HG03442 (cell line): Measurements from ENCODE around the gene KCNV2.

ENCODE experiments used
- ATAC-seq: cut with Tn5 transposase; IDR thresholded peaks from one replicate; pipeline ENCODE4 v1.9.1; 2021; ENCODE audit warnings: mild to moderate bottlenecking, moderate library complexity; ENCODE audit not compliant: unreplicated experiment

The KCNV2 gene

GRCh38 chr9:2718698-2719033 is 1.4 kb downstream of the KCNV2 start:
- ATAC-seq, result no peak

DNA sequence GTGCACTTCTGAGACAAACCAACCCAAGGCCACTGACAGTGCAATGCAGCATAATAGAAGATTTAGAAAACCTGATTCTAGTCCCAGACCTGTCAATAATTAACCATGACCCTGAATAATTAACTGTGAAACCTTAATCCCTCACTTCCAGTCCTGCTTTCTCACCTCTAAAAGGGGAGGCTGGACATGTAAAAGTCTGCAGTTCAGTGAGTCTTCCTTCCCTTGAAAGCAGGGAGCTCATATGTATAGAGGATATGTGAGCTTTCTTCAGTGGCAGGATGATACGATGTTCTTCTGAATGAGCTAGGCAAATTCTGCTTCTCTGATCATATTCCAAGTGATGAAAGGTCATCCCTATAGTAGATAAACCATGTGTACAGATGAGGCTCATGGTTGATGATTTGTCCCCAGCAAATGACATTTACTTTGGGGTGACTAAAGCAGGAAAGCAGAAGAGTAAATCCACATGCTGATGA is 2.9 kb downstream of the KCNV2 start:
- no peak for ATAC-seq

- ATAC-seq, result no peak
Measured at GRCh38 chr9:2722715-2723114, 5.4 kb downstream of the KCNV2 start.

GRCh38 chr9:2723376-2724065 is 6.2 kb downstream of the KCNV2 start:
- no peak for ATAC-seq

DNA sequence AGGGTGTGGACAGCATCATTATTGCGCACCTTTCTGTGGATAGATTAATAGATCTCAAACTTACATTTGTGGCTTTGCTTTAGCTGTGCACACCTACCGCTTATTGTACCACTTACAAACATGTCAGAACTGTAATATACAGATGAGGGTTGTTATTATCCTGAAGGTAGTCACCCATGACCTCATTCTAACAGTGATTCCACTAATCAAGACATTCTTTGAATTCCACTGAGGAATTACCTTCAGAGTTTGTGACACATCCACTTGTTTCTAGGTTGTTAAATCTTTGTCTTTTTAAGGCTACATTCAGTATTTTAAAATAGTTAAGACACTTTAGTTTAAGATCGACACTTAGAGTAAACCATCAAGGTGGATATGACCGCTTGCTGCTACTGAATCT is 7.8 kb downstream of the KCNV2 start:
- no peak for ATAC-seq

GRCh38 chr9:2725898-2726649 is 8.8 kb downstream of the KCNV2 start:
- ATAC-seq, result no peak

GRCh38 chr9:2726650-2727340 is 9.5 kb downstream of the KCNV2 start:
- ATAC-seq, result no peak

DNA sequence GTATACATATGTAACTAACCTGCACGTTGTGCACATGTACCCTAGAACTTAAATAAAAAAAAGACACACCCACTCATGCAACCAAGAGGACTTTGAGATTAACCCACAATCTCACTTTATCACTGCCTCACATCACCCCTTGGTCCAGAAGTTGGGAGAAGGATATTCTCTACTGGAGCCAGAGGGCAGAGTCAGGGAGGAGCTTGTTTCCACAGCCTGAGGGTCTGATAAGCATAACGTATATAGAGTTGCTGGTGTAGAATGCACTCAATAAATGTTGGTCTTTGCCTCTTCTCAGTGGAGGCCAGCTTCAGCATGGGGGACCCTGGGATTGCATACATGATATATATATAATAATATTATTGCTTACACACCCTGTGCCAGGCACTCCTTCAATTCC is 10.1 kb downstream of the KCNV2 start:
- ATAC-seq, result no peak

DNA sequence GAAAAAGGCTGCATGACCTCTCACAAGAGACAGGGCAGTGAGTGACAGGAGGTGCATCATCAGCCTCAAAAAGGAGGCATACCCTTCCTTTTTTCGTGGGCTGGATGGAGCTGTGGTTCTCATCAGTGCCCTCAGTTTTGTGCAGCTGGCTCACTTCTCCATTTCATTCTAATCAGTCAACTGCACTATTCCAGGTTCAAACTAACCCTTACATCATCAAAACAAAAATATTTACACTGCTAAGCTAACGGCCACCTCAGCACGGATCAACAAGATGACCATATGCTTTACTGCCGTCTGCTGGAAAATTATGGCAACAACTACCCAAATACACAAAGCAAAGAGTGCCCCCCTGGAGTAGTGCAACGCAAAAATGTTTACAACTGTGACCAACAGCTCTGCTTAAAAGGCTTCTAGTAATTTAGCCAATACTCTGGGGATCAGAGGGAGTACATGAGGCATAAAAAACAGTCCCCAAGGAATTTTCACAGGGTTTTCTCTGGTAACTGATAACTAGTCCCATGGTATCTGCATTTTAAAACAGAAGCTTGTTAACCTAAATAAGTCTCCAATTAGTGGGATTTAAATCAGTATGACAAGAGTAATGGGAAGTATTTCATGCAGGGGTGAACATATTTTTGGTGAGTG is 10.8 kb downstream of the KCNV2 start:
- peak; percentile 84 for ATAC-seq

- ATAC-seq, result no peak
Measured at GRCh38 chr9:2729003-2729402, 11.7 kb downstream of the KCNV2 start.

- no peak for ATAC-seq
Measured at GRCh38 chr9:2729721-2730120, 12.4 kb downstream of the KCNV2 start.

- no peak for ATAC-seq
Measured at GRCh38 chr9:2730971-2731370, 13.7 kb downstream of the KCNV2 start.

- no peak for ATAC-seq
Measured at GRCh38 chr9:2732492-2732891, 15.2 kb downstream of the KCNV2 start.

DNA sequence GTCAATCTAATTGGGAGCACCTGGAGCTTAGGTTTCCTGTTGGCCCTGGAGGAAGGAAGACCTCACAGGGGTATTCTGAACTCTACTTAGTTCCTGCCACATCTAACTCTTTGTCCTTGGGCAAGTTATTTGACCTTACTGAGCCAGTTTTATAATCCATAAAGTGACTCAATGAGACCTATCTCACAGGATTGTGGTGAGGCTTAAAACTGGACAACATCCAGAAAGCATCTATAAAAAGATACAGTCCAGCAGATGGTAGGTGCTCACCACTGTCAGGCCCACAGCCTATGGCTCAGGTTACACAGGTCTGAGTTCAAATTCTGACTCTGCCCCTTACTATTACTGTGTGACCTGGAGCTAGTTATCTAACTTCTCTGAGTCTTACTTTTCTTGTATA is 23.3 kb downstream of the KCNV2 start:
- no peak for ATAC-seq

DNA sequence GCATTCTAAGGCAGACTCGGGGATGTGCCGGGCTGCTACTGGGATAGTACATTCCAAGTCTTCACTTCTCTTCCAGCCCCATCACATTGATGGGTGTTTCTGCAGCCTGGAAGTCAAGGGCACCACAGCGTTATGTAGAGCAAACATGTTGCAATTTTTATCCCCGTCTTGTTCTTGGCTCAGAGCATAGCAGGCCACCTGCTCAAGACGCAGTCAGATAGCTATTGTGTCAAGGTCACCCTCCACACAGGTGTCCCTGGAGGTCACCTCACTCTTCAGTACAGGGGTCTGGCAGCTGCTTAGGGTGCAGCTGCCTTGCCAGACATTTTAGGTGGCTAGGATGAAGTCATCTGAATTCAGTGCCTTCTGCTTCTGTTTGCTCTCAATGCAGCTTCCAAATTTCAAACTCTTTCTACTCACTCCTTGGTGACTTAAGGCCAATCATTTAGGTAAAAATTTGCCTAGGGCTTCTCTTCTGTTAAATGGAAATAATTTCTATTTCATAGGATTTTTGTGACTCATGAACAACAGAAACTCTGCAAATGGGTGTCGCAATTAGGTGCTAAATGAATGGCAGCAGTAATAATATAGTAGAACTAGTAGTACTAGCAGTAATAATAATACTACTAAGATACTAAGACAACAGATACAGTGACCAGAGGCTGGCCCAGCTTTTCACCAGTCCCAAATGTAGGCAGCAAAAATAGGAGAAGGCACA is 24.3 kb downstream of the KCNV2 start:
- no peak for ATAC-seq

- ATAC-seq, result no peak
Measured at GRCh38 chr9:2742214-2742613, 24.9 kb downstream of the KCNV2 start.

DNA sequence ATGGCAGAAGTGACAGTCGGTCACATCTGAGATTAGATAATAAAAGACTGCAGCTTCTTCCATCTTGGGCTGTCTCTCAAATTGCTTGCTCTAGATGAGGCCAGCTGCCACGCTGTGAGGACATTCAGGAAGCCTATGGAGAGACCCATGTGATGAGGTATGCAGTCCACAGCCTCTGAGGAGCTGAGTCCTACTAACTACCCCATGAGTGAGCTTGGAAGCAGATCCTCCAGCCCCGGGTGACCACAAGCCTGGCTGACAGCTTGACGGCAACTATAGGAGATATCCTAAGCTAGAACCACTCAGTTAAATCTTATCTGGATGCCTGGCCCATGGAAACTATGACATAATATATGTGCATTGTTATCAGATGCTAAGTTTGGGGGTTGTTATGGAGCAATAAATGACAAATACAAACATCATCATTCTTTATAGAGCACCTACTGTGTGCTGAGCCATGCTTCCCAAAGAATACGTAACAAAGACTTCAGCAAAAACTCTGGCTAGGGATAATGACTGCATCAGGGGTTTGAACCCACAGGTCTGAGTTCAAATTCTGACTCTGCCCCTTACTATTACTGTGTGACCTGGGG is 26.7 kb downstream of the KCNV2 start:
- no peak for ATAC-seq

DNA sequence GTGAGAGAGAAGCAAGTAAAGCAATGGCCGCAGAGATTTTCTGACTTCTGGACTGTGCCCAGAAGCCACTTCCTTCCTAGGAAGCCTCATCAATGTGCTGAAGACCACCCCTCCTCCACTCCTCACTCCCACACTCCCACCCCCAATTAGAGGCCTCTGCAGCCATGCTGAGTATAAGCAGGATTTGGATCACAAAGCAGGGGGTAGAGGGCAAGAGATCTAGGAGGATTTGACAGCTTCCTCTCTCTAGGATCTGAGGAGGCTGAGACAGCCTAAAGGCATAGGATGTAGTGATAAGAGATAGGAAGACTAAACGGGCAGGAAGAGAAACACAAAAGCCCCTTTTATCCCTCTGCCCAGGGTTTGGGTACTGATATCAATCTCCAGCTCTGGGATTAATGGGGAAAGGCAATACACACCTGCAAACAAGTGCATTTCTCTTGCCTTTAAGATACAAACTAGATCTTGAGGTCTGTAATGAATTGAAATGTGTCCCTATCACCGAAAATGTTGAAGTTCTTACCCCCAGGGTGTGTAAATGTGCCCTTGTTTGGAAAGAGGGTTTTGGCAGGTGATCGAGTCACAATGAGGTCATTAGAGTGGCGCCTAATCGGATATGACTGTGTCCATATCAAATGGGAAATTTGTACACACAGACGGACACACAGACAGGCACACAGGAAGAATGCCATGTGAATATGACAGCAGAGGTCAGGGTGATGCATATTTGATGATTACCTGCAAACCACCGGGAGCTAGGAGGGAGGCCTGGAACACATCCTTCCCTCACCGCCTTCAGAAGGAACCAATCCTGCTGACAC is 28.5 kb downstream of the KCNV2 start:
- ATAC-seq, result no peak

DNA sequence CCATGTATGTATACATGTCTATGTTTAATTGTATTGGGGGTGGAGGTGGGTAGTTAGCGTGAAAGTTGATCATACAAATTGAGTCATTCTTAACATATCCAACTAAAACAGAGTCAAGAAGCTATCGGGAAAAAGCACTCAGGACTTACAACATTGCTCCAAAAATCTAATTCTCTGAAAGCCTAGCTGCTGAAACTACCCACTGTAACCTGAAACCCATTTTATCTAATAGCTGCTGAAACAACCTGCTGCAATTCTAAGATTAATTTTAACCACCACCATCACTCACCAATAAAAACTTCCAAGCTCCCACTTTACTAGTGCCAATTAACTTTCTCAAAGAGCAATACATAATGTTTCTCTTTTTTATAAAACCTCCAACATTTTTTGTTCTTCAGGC is 32.2 kb downstream of the KCNV2 start:
- ATAC-seq, result no peak

DNA sequence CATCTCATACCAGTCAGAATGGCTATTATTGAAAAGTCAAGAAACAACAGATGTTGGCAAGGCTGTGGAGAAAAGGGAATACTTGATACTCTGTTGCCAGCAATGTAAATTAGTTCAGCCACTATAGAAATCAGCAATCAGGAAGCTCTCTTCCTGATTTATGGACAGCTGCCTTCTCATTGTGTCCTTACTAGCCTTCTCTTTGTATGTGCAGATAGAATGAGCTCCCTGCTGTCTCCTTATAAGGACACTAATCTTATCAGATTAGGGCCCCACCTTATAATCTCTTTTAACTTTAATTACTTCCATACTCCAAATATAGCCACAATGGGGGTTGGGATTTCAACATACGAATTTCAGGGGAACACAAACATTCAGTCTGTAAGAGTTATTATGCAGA is 38.0 kb downstream of the KCNV2 start:
- ATAC-seq, result no peak
